LNCaP clone FGC (cell line): ENCODE results near the gene CLN6.

ENCODE experiments used
- DNase-seq: peaks from one replicate; pipeline ENCODE4 v3.0.0-alpha.2; 2011; ENCODE audit warnings: low read depth
- H3K4me3 ChIP-seq: 2 replicates; pipeline ENCODE4 v1.5.1; 2011; ENCODE audit warnings: mild to moderate bottlenecking, low read depth, low read length, control low read depth
- TF ChIP-seq, protein P1 (sequence below): IDR thresholded peaks from 2 replicates; pipeline ENCODE4 v1.5.1; 2012; ENCODE audit warnings: mild to moderate bottlenecking; ENCODE audit not compliant: control insufficient read depth, insufficient read depth; ENCODE audit errors: extremely low read depth

CLN6 gene

GRCh38 chr15:68192804-68193486 is 36.6 kb downstream of the CLN6 start:
- DNase-seq: no peak
- no peak overlapping the region for H3K4me3 ChIP-seq
- TF ChIP-seq, protein P1, sequence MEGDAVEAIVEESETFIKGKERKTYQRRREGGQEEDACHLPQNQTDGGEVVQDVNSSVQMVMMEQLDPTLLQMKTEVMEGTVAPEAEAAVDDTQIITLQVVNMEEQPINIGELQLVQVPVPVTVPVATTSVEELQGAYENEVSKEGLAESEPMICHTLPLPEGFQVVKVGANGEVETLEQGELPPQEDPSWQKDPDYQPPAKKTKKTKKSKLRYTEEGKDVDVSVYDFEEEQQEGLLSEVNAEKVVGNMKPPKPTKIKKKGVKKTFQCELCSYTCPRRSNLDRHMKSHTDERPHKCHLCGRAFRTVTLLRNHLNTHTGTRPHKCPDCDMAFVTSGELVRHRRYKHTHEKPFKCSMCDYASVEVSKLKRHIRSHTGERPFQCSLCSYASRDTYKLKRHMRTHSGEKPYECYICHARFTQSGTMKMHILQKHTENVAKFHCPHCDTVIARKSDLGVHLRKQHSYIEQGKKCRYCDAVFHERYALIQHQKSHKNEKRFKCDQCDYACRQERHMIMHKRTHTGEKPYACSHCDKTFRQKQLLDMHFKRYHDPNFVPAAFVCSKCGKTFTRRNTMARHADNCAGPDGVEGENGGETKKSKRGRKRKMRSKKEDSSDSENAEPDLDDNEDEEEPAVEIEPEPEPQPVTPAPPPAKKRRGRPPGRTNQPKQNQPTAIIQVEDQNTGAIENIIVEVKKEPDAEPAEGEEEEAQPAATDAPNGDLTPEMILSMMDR: no peak

DNA sequence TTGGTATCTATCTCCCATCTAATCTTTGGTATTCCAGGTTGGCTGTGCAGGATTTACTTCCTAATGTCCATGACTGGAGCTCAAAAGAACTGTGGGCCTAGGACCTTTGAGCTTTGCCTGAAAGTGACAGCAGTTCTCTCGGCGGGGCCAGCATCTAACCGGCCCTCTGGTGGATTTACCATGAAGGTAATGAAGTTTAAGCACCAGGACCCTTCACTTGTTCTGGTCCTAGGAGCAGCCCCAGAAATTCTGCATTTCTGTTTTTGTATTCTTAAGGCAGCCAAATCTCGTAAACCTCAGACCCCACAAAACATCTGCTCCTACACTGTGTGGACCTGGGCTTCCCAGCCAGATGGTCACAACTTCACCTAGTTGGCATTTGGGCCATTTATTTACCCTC is 37.4 kb downstream of the CLN6 start:
- DNase-seq: no peak
- no peak overlapping the region for H3K4me3 ChIP-seq
- TF ChIP-seq, protein P1: no peak

DNA sequence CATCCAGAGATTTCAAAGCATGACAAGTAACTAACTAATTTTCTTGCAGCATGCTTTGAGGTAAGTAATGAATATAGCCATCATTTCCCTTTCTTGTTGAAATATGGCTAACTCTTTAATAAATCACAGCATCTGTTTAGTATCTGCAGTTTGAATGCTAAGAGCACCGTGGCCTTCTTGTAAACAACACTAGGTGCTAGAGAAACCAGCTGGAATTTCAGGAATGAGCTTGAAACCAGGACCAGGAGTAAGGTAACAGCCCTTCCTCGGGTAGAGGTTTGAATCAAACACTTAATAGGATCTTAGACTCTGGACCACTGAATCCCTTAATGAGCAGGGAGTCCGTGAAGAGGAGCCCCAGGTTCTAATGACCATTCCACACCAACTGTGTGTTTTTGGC is 38.0 kb downstream of the CLN6 start:
- no peak overlapping the region for H3K4me3 ChIP-seq
- TF ChIP-seq, protein P1: no peak
- DNase-seq: no peak

DNA sequence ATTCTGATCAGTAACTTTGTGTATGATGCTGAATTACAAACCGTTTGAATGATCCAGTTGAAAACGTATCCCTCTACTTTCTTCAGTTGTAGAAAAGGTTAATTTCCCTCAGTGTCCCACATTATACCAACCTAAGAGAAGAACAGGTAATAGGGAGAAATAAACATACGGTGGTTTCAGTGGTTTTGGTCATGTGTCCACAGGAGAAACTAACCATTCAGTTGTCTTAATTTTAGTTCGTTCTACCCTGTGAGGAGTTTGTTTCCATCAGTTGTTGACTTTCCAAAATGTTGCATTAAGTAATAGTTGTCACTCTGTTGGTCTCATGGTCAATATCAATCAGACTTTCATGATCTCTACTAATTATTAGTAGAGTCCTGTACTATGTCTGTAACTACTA is 39.5 kb downstream of the CLN6 start:
- H3K4me3 ChIP-seq: no peak overlapping the region
- no peak for DNase-seq
- TF ChIP-seq, protein P1: no peak

GRCh38 chr15:68188647-68189046 is 40.9 kb downstream of the CLN6 start:
- TF ChIP-seq, protein P1: no peak
- no peak for DNase-seq

GRCh38 chr15:68187559-68187958 is 42.0 kb downstream of the CLN6 start:
- H3K4me3 ChIP-seq: no peak overlapping the region
- DNase-seq: peak; percentile 71
- TF ChIP-seq, protein P1: no peak

More at GRCh38 chr15:68188647-68189046, 40.9 kb downstream of the CLN6 start:
- no peak overlapping the region for H3K4me3 ChIP-seq

DNA sequence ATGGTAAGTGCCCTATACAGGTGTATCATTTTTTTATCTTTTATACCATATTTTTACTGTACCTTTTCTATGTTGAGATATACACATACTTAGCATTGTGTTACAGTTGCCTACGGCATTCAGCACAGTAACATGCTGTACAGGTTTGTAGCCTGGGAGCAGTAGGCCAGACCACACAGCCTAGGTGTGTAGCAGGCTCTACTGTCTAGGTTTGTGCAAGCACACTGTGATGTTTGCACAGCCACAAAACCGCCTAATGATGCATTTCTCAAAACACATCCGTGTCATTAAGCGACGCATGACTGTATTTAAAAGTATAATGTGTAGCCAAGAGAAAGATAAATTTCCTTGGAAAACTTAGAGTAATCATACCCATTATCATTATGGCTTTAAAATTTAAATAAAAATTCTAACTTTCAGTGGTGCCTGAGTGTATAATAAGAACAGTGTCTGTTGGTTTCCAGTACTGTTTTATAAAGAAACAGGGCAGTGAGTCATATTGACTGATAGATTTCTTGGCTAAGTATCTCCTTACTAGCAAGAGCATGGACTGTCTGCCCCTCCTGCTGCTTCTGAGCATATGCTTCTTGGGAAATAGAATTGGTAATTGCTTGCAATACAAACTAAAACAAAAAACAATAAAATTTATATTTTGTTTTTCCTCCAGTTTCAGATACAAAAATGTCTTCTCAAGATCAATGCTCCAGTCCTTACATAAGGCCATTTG is 42.7 kb downstream of the CLN6 start:
- no peak overlapping the region for H3K4me3 ChIP-seq
- DNase-seq: no peak
- TF ChIP-seq, protein P1: no peak
